Peyer's patch (tissue), 4 donors: ENCODE data around the gene P2RX3.

Experiments
- CTCF ChIP-seq, 6 experiments: fragments of 450-650 bp in 4 of 6; fragments of 200-600 bp in 2 of 6; sonication (generic) in 1 of 6; IDR thresholded peaks; one replicate each; pipeline ENCODE4 v1.5.1; 2017 to 2019; ENCODE audit warnings: antibody characterized with exemption in 6 of 6, mild to moderate bottlenecking in 3 of 6, moderate library complexity in 1 of 6
- POLR2A ChIP-seq, 2 donors: fragments of 450-650 bp; IDR thresholded peaks; one replicate each; pipeline ENCODE4 v1.5.1; 2017; ENCODE audit warnings: antibody characterized with exemption in 2 of 2, mild to moderate bottlenecking in 2 of 2, moderate library complexity in 2 of 2

DNA sequence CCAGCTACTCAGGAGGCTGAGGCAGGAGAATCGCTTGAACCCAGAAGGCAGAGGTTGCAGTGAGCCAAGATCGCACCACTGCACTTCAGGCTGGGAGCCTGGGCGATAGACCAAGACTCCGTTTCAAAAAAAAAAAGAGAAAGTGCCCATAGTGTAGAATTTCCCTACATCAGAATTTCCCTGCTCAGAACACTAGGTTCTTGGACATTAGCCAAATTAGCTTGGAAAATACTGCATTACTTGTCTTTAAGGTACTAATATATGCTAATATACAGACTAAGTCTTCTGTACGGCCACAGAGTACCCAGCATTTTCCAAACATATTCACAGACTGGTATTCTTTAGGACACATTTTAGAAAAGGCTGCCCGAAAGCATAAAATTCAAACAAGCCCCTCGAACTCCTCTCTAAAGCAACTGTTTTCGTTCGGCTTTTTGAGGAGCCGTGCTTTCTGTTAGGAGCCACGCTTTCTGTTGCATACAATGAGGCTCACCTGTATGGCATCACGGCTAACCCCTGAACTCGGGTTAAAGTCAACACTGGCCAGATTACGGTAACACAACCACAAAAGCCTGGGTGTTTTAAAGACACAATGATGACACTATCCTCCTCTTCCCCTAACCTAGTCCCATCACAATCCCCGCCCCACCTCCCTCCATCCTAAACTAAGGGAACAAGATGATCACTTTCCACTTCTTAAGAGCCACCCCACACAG lies 31.8 kb upstream of the P2RX3 start:
- TF ChIP-seq CTCF (IDR thresholded peaks at IDR 0.05) (no peak), POLR2A (IDR thresholded peaks at IDR 0.05) (no peak)
